GM18511 (cell line): Measurements from ENCODE around the gene CRAMP1.
"Not testable (repeated sequence)": the region's sequence is repeated elsewhere in the genome, so short reads cannot be mapped to it uniquely, and the experiment has no call there.

Source experiments
- ATAC-seq: cut with Tn5 transposase; IDR thresholded peaks from one replicate; pipeline ENCODE4 v1.9.1; 2021; ENCODE audit warnings: mild to moderate bottlenecking, moderate library complexity; ENCODE audit not compliant: unreplicated experiment

The CRAMP1 gene

GRCh38 chr16:1708083-1708767 lies 96.1 kb downstream of the CRAMP1 start:
- ATAC-seq = no peak

DNA sequence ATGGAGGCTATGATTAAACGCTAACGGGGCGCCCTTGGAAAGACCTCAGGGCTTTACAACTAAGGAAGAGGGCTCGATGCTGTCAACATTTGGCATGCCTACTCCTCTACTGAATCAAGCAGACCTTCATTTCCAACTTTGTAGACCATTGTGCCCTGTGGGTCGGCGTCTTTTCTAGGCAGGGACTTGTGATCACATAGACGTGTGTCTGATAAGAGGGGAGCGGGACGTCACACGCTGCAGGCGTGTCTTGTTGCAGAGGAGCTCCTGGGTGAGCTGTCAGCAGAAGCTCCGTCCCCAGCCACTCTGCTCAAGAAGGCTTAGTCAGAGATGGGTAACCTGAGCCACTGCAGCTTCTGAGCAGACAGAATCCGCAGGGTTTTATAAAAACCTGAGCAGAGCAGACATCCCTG lies 96.6 kb downstream of the CRAMP1 start:
- no peak for ATAC-seq

- no peak for ATAC-seq
Observed at GRCh38 chr16:1709356-1709755, 97.2 kb downstream of the CRAMP1 start.

DNA sequence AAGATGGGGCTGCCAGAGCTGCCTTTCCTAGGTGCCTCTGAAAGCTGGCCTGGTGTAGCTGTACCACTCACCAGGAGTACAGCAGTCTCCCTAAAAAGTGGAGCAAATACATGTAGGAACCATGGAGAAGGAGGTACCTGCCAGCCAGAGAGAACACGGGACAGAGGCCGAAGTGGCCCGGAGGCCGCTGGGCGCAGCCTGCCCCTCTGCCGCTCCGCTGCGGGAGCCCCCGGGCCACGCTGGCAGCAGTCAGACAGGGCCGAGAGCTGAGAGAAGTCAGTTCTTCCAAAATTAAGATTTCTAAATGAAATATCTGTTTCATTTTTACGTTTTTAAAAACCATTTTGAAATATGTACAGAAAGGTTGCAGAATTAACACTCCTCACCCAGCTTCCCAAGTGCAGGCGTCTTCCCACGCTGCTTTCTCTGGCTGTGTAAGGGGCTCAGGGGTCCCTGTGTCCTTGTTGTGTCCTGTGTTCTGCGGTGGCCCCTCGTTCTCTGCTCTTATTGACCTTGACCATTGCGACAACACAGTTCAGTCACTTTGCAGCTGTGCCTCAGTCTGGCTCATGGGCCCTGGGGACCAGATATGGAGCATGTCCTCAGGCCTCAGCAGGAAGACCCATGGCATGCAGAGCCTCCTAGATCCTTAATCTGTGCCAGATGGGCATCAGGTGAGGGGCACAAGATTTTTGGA lies 98.8 kb downstream of the CRAMP1 start:
- ATAC-seq = no peak

GRCh38 chr16:1712791-1713261 lies 100.7 kb downstream of the CRAMP1 start:
- ATAC-seq = no peak

DNA sequence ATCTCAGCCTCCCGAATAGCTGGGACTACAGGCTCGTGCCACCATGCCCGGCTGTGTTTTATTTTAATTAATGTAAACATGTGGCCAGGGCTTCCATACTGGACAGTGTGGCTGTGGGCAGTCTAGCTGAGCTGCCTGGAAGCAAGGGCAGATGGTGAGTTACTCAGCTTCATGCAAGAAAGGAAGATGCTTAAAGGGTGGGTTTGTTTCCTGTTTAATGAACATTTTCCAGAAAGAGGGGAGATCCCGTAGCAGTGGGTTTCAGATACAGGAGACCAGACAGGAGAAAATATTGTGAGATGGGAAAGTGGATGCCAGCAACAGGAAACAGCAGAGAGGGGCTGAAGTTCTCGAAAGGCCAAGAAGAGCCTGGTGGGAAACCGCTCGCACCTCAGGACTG lies 101.2 kb downstream of the CRAMP1 start:
- ATAC-seq = no peak

DNA sequence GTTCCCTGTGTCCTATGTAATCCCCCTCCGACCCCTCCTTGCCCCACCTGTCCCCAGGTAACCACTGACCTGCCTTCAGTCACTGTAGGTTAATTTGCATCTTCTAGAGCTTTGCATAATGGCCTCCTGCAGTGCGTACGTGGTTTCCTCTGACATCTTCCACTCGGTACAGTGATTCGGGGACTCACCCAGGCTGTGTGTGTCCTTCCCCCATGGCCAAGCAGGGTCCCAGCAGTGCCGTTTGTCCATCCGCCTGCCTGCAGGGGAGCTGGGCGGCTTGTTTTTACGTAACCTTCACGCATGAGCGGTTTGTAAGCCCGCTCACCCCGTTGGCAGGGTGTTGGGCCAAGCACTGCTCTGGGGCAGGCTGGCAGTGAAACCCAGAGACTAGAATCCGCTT lies 101.8 kb downstream of the CRAMP1 start:
- no peak for ATAC-seq

GRCh38 chr16:1715220-1715619 lies 103.1 kb downstream of the CRAMP1 start:
- ATAC-seq = no peak

DNA sequence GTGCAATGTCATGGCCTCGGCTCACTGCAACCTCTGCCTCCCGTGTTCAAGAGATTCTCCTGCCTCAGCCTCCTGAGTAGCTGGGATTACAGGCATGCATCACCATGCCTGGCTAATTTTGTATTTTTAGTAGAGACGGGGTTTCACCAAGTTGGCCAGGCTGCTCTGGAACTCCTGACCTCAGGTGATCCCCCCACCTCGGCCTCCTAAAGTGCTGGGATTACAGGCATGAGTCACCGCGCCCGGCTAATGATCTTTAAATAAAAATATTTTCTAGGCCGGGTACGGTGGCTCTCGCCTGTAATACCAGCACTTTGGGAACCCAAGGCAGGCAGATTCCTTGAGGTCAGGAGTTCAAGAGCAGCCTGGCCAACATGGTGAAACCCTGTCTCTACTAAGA lies 106.1 kb downstream of the CRAMP1 start:
- not testable (repeated sequence) for ATAC-seq

- not testable (repeated sequence) for ATAC-seq
Observed at GRCh38 chr16:1719559-1720229, 107.5 kb downstream of the CRAMP1 start.

GRCh38 chr16:1721372-1721771 lies 109.2 kb downstream of the CRAMP1 start:
- ATAC-seq = no peak

DNA sequence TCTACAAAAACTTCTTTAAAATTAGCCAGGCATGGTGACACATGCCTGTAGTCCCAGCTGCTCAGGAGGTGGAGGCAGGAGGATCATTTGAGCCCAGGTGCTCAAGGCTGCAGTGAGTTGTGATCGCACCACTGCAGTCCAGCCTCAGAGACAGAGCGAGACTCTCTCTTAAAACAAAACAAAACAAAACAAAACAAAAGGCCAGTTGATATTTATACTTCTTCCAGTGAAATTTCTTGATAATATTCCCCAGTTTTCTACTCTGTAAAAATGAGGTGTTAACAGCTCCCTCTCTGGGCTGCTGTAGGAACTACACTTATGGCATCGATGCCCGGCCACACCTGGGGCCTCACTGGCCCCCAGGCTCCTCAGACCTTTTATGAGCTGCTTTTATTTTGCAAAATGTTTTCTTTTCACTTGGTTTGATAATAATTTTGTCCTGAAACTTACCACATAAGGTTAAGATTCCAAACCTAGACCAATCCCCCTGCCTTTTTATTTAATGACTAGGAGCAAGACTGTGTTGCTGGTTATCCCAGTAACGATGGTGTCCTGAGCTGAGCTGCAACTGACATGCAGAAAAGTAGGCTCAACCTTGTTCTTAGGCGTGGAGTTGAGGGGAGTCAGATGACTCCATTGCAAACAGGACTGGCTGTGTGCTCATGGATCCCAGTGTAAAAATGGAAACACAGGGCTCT lies 111.4 kb downstream of the CRAMP1 start:
- no peak for ATAC-seq

GRCh38 chr16:1724491-1724890 lies 112.3 kb downstream of the CRAMP1 start:
- no peak for ATAC-seq

DNA sequence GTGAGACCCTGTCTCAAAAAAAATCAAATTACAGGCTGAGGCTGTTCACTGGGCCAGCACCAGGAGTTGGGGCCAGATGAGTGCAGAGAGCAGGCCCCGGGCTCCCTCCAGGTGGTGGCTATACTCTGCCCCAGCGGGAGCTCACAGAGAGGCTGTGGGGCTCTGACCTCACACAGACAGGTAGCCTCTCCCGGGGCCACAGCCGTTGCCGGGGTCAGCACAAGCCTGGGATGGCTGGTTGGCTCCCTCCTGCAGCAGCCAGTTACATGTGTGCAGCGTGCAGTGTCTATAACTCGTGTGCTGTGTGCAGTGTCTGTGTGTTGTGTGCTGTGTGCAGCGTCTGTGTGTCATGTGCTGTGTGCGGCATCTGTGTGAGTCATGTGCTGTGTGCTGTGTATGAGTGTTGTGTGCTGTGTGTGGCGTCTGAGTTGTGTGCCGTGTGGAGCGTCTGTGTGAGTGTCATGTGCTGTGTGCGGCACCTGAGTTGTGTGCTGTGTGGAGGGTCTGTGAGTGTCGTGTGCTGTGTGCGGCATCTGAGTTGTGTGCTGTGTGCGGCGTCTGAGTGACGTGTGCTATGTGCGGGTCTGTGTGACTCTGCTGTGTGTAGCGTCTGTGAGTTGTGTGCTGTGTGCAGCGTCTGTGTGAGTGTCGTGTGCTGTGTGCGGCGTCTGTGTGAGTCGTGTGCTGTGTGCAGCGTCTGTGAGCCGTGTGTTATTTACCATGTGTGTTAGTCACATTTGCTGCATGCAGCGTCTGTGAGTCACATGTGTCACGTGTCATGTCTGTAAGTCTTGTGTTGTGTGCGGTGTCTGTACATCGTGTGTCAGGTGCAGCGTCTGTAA lies 114.7 kb downstream of the CRAMP1 start:
- no peak for ATAC-seq
